ENCODE measurements around the gene NID2.

NID2 gene

GRCh38 chr14:51979088-51979709, 89.7 kb downstream of the NID2 start:
- ATAC-seq: peak; percentile 95
- TF ChIP-seq POU6F1 (CRISPR knock-in tag; IDR thresholded peaks at IDR 0.05; ENCODE audit: borderline replicate concordance, low read depth): no peak
- TF ChIP-seq ZNF70 (CRISPR knock-in tag; IDR thresholded peaks at IDR 0.05): no peak
- TF ChIP-seq CSDC2 (CRISPR knock-in tag; IDR thresholded peaks at IDR 0.05): no peak
- no peak for TF ChIP-seq ARNTL (CRISPR knock-in tag; IDR thresholded peaks at IDR 0.05; ENCODE audit: borderline replicate concordance, low read depth)
- no peak for TF ChIP-seq GLIS3 (CRISPR knock-in tag; IDR thresholded peaks at IDR 0.05)
- TF ChIP-seq SNAI2 (CRISPR knock-in tag; IDR thresholded peaks at IDR 0.05): no peak
- no peak for TF ChIP-seq ZFP3 (CRISPR knock-in tag; IDR thresholded peaks at IDR 0.05)

GRCh38 chr14:51978681-51979085, 90.2 kb downstream of the NID2 start:
- TF ChIP-seq SNAI2 (CRISPR knock-in tag; IDR thresholded peaks at IDR 0.05): no peak
- no peak for TF ChIP-seq ZC3H10 (CRISPR knock-in tag; IDR thresholded peaks at IDR 0.05)
- TF ChIP-seq ZFP30 (CRISPR knock-in tag; IDR thresholded peaks at IDR 0.05): no peak
- TF ChIP-seq ZNF70 (CRISPR knock-in tag; IDR thresholded peaks at IDR 0.05): no peak
- TF ChIP-seq ZNF565 (CRISPR knock-in tag; conservative IDR thresholded peaks at IDR 0.05; ENCODE audit: low read depth): no peak
- TF ChIP-seq ESRRG (CRISPR knock-in tag; IDR thresholded peaks at IDR 0.05): no peak
- TF ChIP-seq ARNTL (CRISPR knock-in tag; IDR thresholded peaks at IDR 0.05; ENCODE audit: borderline replicate concordance, low read depth): no peak
- no peak for TF ChIP-seq ISL1 (CRISPR knock-in tag; IDR thresholded peaks at IDR 0.05)
- no peak for TF ChIP-seq CSDC2 (CRISPR knock-in tag; IDR thresholded peaks at IDR 0.05)
- no peak; the same call in 1 of the 3 replicates for ATAC-seq

- TF ChIP-seq ZFP30 (CRISPR knock-in tag; IDR thresholded peaks at IDR 0.05) (no peak), GLIS3 (CRISPR knock-in tag; IDR thresholded peaks at IDR 0.05) (no peak), ZNF8 (CRISPR knock-in tag; IDR thresholded peaks at IDR 0.05) (no peak), CSRNP3 (CRISPR knock-in tag; IDR thresholded peaks at IDR 0.05) (no peak), ZC3H10 (CRISPR knock-in tag; IDR thresholded peaks at IDR 0.05) (no peak), CSDC2 (CRISPR knock-in tag; IDR thresholded peaks at IDR 0.05) (no peak)
- ATAC-seq: no peak
Measured at GRCh38 chr14:51977075-51977474, 91.8 kb downstream of the NID2 start.

- no peak for ATAC-seq
- TF ChIP-seq GLIS3 (CRISPR knock-in tag; IDR thresholded peaks at IDR 0.05) (no peak), SNAI2 (CRISPR knock-in tag; IDR thresholded peaks at IDR 0.05) (no peak), OSR1 (CRISPR knock-in tag; IDR thresholded peaks at IDR 0.05) (no peak), TSHZ2 (CRISPR knock-in tag; IDR thresholded peaks at IDR 0.05) (no peak), ZNF70 (CRISPR knock-in tag; IDR thresholded peaks at IDR 0.05) (no peak), ZFP3 (CRISPR knock-in tag; IDR thresholded peaks at IDR 0.05) (no peak), PPARA (CRISPR knock-in tag; IDR thresholded peaks at IDR 0.05; ENCODE audit: borderline replicate concordance) (no peak), ZNF8 (CRISPR knock-in tag; IDR thresholded peaks at IDR 0.05) (no peak), CSRNP3 (CRISPR knock-in tag; IDR thresholded peaks at IDR 0.05) (no peak), TOX (CRISPR knock-in tag; IDR thresholded peaks at IDR 0.05; ENCODE audit: borderline replicate concordance) (no peak), POU6F1 (CRISPR knock-in tag; IDR thresholded peaks at IDR 0.05; ENCODE audit: borderline replicate concordance, low read depth) (no peak)
Measured at GRCh38 chr14:51972566-51972965, 96.3 kb downstream of the NID2 start.
